ENCODE data around the gene ANKH. TPM values are rescaled to one million over a fixed set of nuclear protein-coding genes. Genes with fewer than 3 reads are reported as not detected.

ANKH gene
- total RNA-seq, 2 donors from 2014 or later: 29.4 to 142 TPM

- ATAC-seq (no peak), DNase-seq (ENCODE audit: low spot score in 2 of 2) (no peak)
- Mint-ChIP-seq H3K27ac (no peak overlapping the region), H3K36me3 (peaks cover 19 to 47% of the 10 kb centered on the region in 2 donors), H3K9me3 (peaks cover 0 to 4% of the 10 kb centered on the region in 2 donors)
Observed at GRCh38 chr5:14660833-14661232, 210.7 kb downstream of the ANKH start.

- Mint-ChIP-seq H3K9me3 (peaks cover 0 to 4% of the 10 kb centered on the region in 2 donors), H3K36me3 (peaks cover 13 to 43% of the 10 kb centered on the region in 2 donors), H3K27ac (no peak overlapping the region)
- ATAC-seq: no peak
- no peak for DNase-seq (ENCODE audit: low spot score in 2 of 2)
Observed at GRCh38 chr5:14659821-14660607, 211.6 kb downstream of the ANKH start.

- no peak for ATAC-seq
- no peak overlapping the region for H3K27ac Mint-ChIP-seq
Observed at GRCh38 chr5:14656898-14657297, 214.7 kb downstream of the ANKH start.

GRCh38 chr5:14655146-14655741 is 216.3 kb downstream of the ANKH start:
- DNase-seq (ENCODE audit: low spot score in 2 of 2) (no peak), ATAC-seq (no peak)
- Mint-ChIP-seq H3K27ac (no peak overlapping the region), H3K9me3 (no peaks in the 10 kb centered on the region), H3K36me3 (peaks cover 0 to 7% of the 10 kb centered on the region in 2 donors)

More at GRCh38 chr5:14656898-14657297, 214.7 kb downstream of the ANKH start:
- peaks cover 0 to 17% of the 10 kb centered on the region in 2 donors for H3K36me3 Mint-ChIP-seq
- peaks cover 0 to 4% of the 10 kb centered on the region in 2 donors for H3K9me3 Mint-ChIP-seq
- DNase-seq (ENCODE audit: low spot score in 2 of 2): no peak

Other genes with a start within 250 kb of the ANKH start
- gene OTULIN, start 207.1 kb downstream of the ANKH start, total RNA-seq: 10 to 100 TPM; 59.4 to 60.2 TPM

Measured in activated naive CD4-positive, alpha-beta T cell treated with anti-CD3 and anti-CD28 coated beads, Interleukin-2, amount 50 U/mL, for 72 hours (primary cell).